GM21576 (cell line): ENCODE measurements around the gene DLG2.

Experiments used
- ATAC-seq: cut with Tn5 transposase; IDR thresholded peaks from one replicate; pipeline ENCODE4 v1.9.1; 2021; ENCODE audit warnings: mild to moderate bottlenecking, moderate library complexity; ENCODE audit not compliant: unreplicated experiment

DLG2 gene

DNA sequence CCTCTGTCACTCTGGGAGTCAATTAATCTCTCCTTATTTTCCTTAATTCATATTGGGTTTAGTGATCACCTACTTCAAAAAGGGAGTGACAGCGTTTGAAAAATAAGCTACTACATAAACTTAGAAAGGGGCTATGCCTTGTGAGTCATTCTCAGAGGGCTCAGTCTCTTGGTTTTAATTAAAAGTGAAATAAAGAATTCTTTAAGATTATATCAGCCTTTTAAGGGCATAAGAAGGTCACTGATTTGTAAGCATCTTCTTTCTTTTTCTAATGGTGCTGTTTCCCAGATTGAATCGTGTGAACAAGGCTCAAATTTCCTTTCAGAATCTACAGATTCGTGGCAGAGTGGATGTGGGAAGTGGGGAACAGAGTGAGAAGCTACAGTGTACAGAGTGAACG lies 1704.8 kb downstream of the DLG2 start:
- no peak for ATAC-seq

- ATAC-seq, result no peak
Observed at GRCh38 chr11:83921447-83922192, 1705.5 kb downstream of the DLG2 start.

DNA sequence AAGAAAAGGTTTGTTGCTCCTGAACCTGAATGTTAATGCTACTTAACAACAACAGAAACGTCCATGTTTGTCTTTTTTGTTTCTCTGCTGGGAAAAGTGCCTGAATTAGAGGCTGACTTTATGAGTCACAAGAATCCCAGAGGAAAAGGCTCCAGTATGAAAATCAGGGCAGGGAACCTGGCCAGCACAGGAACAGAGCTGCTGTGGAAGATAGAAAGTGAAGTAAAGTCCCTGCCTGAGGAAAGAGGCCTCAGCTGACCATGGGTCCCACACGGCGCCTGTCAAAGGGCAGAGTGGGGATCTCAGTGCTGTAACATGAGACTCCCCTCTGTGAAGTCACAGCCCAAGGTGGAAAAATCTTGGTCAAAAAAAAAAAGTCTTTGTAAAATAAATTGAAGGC lies 1708.7 kb downstream of the DLG2 start:
- no peak for ATAC-seq

DNA sequence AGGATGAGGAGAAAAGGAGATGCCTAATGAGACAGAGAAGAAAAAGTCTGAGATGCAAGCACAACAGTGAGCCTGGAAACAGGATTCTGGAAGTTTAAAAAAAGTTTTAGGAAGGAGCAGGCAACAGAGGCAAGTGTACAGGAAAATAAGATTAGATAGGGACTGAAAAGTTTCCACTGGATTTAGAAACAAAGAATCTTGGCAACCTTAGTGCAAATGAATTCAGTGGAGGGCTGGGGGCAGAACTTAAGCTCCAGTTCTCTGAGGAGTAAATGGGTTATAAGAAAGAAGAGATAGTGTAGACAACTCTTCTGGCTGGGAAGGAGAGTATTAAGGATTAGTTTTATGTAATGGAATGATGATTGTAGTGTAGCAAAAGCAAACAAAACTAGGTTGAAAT lies 1712.1 kb downstream of the DLG2 start:
- no peak for ATAC-seq

DNA sequence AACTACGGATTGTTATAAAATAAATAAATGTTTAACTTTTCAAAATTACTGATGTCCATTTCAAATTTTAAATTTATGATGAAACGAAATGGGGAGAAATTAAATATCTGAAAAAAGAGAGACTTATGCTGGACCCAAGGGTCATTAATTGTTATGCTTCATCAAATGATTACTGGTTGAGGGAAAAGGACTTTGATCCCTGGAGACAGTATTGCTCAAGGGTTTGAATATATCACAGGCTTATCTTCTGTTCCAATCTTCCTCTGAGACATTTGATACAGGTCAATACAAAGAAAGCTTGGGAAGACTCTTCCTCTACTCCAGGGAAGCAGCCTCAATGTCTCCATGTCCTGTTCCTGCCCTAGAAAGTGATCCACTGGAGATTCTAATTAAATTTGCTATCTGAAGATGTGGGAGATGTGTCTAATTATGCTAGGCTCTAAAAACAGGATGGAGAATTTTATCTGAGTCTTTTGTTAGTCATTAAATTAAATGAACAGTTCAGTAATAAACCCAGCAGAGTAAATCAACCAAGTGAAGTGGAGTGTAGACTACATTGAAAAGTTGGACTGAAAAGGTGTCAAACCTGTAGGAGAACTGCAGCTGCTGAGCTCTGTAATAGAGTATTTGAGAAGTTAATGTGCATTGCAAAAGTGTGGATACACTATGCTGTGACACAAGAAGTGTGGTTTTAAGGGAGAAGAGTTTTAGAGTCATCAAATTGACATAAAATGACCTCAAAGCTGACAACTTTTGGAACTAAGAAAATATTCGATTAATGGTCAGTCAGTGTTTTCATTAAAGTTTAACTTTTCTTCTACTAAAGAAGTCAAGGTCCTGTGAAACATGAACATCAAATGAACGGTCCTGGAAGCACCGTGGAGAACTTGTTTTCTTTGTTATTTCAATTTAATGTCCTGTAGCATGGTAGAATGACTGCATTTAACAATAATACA lies 1717.3 kb downstream of the DLG2 start:
- ATAC-seq, result no peak

DNA sequence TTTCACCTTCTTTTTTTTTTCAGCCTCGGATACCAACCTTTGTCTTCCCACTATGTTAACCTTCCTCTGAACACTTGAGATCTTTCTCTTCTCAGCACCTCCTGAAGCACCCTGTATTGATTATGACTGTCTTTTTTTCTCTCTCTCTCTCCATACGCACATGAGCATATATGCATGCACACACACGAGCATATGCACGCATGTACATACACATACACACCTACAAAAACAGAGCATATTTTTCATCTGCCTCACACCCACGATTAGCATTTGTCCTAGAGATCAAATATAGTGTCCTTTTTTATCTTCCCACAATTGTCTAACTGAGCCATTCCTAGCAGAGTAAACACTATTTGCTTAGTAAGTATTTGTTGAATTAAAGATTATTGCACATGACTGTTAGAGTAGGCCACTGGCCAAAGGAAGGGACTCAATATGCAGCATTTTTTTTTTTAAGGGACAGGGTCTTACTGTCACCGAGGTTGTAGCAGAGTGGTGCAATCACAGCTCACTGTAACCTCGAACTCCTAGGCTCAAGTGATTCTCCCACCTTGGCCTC lies 1718.8 kb downstream of the DLG2 start:
- ATAC-seq, result no peak

GRCh38 chr11:83895516-83895915 lies 1731.6 kb downstream of the DLG2 start:
- no peak for ATAC-seq

DNA sequence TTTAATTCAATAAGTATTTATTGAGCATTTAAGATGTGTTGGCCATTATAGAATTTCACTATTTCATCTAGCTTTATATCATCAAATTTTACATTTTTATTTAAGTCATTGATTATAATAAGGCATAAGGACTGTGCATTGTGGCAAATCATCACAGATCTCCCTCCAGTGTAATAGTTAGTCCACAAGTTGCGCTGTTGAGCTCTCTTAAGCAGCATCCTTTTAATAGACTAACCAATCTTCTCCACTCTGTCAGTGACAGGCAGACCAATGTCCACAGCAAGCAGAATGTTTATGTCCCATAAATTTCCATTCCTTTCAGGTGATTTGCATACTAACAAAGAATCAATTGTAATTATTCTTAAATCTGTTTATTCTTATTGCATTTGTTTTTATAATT lies 1745.7 kb downstream of the DLG2 start:
- no peak for ATAC-seq

GRCh38 chr11:83871054-83871453 lies 1756.1 kb downstream of the DLG2 start:
- no peak for ATAC-seq

DNA sequence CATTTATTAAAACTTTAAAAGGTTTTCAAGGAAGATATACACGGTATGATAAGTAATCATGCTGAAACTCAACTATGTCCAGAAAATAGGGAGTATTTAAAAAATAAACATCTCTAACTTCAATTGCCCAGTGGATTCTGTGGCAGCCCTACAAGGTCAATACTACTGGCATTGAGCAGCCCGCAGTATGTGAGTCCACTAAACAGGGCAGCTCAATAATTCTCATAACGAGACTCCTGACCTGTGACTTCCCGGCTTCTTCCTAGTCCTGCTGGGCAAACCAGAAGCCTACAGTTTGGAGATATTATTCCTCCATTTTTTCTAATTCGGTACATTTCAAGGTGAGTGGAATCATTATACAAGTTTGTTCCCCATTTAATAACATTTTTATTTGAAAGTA lies 1760.5 kb downstream of the DLG2 start:
- ATAC-seq, result no peak

DNA sequence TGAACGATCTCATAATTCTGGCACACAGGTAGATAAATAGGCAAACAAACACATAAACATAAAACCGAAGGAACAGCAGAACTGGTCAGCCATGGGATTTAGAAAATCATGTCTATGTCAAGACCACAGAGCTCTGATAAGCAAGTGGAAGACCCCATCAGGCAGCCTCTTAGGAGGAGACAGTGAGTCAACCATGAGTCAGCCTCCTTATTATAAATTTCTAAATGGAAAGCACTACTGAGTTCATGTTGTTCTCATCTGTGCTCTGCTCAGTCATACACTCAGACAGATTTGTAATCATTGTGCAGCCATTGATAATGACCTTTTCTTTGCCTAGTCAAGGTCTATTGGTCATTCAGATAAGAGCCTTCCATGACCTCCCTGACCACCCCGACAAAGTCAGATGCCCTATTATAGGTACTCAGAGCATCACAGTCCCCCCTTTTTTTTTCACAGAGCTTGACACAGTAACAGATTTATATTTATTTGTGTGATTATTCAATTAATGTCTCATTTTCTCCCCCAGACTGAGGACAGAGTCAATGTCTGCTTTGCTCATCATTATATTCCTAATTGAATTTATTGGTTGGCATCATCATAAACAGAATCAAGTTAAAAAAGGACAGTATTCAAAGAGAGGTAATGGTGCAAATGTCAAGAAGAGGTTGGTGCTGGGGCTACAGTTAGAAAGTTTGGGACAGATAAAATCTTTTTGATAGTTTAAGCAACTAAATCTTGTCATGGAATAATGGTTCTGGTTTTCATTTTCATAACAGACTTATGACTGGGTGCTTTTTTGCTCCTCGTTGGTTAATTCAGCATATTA lies 1761.3 kb downstream of the DLG2 start:
- no peak for ATAC-seq

GRCh38 chr11:83864412-83865057 lies 1762.6 kb downstream of the DLG2 start:
- no peak for ATAC-seq

DNA sequence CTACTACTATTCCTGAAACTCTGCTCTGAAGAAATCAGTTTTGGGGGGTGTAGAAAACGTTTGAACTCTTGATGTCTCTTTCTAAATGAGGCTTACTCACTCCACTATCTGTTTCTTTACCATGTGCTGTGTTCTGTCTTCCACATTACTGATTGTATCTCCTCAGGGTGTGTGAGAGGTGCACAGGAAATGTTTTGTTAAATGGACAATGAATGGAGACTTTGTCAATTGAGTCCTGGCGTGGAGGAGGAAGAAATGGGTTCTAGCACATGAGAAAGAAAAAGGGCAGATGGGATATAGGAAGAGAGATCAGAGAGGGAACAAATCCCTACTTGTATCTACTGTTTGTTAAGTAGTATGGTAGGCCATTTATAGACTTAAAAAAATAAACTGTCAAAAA lies 1763.9 kb downstream of the DLG2 start:
- ATAC-seq, result no peak

DNA sequence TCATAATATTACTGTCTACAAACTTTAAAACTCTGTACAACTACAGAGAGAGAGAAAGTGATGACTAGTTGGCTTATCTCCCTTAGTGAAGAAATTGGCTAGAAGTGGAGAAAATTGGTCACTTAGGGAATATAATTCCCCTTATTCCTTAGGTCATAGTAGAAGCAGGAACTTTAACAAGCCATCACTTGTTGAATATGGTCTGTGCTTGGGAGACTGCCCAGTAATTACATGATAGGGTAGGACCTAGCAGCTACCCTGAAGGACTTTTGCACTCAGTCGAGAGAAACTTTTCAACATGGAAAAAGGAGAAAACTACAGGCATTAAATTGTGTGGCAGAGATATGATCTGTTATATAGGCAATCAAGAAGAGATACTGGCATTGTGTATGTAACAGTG lies 1764.5 kb downstream of the DLG2 start:
- ATAC-seq, result no peak

GRCh38 chr11:83862033-83862432 lies 1765.1 kb downstream of the DLG2 start:
- ATAC-seq, result no peak

- ATAC-seq, result no peak
Observed at GRCh38 chr11:83858694-83859093, 1768.5 kb downstream of the DLG2 start.

DNA sequence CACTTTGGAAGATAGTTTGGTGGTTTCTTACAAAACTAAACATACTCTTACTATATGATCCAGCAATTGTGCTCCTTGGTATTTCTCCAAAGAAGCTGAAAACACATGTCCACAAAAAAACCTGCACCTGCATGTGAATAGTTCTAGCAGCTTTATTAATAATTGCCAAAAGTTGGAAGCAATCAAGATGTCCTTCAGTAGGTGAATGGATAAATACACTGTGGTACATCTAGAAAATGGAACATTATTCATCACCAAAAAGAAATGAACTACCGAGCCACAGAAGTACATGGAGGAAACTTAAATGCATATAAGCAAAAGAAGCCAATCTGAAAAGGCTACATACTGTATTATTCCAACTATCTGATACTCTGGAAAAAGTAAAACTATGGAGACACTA lies 1771.9 kb downstream of the DLG2 start:
- ATAC-seq, result no peak

GRCh38 chr11:83852775-83853442 lies 1774.2 kb downstream of the DLG2 start:
- ATAC-seq, result no peak

DNA sequence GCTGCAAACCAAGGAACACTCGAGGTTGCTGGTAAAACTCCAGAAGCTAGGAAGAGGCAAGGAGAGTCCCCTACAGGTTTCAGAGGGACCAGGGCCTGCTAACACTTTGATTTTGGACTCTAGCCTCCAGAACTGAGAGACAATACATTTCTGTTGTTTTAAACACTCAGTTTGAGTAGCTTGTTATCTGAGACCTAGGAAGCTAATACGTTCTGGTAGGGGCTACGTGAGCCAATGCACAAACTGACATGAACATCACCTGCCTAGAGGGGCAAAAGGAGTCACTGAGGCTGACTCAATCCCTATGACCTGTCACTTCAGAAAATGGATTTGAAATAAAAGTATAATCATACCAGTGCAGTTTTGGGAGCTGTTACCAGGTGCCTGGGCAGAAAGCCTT lies 1775.1 kb downstream of the DLG2 start:
- ATAC-seq, result no peak

GRCh38 chr11:83847467-83848034 lies 1779.6 kb downstream of the DLG2 start:
- no peak for ATAC-seq
